Upper lobe of left lung (tissue), 4 donors: ENCODE measurements around the gene ITSN1.

Experiments
- POLR2A ChIP-seq, 4 donors: fragments of 450-650 bp; IDR thresholded peaks; one replicate each; pipeline ENCODE4 v1.5.1; 2016 to 2017; ENCODE audit warnings: antibody characterized with exemption in 4 of 4, mild to moderate bottlenecking in 2 of 4
- TF ChIP-seq, protein P1 (sequence below), 6 experiments: fragments of 450-650 bp in 4 of 6; fragments of 200-600 bp in 2 of 6; sonication (generic) in 2 of 6; IDR thresholded peaks; one replicate each; pipeline ENCODE4 v1.5.1; 2016 to 2019; ENCODE audit warnings: antibody characterized with exemption in 6 of 6

DNA sequence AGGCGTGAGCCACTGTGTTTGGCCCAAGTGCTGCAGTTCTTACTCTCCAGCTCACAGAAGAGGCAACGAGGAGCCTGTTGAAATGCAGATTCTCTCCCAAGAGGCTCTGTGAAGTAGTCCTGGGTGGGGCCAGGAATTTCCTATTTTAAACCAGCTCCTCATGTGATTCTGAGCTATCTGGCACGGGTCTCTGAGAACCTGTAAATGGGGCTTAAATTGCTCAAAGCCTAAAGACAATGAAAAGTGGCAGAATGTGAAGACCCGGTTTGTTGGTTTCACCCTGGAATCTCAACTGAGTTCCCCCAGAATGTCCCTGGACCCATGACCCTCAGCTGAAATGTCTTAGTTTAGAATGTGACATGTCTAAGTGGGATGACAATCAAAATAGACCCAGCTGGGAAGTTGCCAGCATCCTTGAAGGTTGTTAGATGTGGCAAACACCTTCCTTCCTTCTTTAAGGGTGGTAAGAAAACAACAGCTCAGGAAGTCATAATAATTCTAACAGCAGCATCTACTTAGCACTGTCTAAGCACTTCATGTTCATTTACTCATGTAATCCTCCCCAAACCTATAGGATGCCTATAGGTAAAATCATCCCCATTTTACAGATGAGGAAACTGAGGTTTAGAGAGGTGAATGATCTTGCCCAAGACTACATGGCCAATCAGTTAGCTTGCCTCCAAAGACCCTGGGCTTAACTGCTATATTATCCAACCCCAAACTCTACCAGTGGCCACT lies 294.2 kb downstream of the ITSN1 start:
- TF ChIP-seq, protein P1, sequence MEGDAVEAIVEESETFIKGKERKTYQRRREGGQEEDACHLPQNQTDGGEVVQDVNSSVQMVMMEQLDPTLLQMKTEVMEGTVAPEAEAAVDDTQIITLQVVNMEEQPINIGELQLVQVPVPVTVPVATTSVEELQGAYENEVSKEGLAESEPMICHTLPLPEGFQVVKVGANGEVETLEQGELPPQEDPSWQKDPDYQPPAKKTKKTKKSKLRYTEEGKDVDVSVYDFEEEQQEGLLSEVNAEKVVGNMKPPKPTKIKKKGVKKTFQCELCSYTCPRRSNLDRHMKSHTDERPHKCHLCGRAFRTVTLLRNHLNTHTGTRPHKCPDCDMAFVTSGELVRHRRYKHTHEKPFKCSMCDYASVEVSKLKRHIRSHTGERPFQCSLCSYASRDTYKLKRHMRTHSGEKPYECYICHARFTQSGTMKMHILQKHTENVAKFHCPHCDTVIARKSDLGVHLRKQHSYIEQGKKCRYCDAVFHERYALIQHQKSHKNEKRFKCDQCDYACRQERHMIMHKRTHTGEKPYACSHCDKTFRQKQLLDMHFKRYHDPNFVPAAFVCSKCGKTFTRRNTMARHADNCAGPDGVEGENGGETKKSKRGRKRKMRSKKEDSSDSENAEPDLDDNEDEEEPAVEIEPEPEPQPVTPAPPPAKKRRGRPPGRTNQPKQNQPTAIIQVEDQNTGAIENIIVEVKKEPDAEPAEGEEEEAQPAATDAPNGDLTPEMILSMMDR (IDR thresholded peaks at IDR 0.05): no peak
- peak in 2 of 4 donors; percentile 17 to 31 for TF ChIP-seq POLR2A (IDR thresholded peaks at IDR 0.05)
